MM.1S (cell line): ENCODE measurements around the gene IL1F10.

ENCODE experiments used
- EZH2phosphoT487 ChIP-seq: fragments of 300-600 bp; sonication (generic); IDR thresholded peaks from 2 replicates; pipeline ENCODE4 v1.6.1; 2018; ENCODE audit warnings: antibody characterized with exemption, low read length
- TF ChIP-seq, protein P1 (sequence below): fragments of 300-600 bp; sonication (generic); IDR thresholded peaks from 2 replicates; pipeline ENCODE4 v1.5.1; 2016; ENCODE audit warnings: antibody characterized with exemption, low read length, mixed read lengths

DNA sequence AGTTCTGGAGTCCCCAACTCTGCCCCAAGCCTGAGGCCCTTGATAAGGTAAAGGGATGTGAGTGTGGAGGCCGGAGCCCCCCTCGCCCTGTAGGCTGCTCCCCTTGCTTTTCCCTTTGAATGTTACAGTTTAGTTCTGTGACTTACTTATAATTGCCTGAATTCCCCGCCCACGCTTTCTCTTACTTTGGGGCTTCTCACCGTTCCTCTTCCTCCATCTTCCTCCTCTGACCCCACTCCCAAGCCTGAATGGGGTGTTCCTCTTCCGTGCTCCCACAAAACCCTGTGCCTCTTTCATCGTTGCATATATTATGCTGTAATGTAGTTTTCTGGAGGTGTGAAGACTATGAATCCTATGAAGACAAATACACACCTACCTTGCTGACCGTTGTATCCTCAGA lies 44.7 kb downstream of the IL1F10 start:
- TF ChIP-seq, protein P1, sequence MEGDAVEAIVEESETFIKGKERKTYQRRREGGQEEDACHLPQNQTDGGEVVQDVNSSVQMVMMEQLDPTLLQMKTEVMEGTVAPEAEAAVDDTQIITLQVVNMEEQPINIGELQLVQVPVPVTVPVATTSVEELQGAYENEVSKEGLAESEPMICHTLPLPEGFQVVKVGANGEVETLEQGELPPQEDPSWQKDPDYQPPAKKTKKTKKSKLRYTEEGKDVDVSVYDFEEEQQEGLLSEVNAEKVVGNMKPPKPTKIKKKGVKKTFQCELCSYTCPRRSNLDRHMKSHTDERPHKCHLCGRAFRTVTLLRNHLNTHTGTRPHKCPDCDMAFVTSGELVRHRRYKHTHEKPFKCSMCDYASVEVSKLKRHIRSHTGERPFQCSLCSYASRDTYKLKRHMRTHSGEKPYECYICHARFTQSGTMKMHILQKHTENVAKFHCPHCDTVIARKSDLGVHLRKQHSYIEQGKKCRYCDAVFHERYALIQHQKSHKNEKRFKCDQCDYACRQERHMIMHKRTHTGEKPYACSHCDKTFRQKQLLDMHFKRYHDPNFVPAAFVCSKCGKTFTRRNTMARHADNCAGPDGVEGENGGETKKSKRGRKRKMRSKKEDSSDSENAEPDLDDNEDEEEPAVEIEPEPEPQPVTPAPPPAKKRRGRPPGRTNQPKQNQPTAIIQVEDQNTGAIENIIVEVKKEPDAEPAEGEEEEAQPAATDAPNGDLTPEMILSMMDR, result no peak
- TF ChIP-seq EZH2phosphoT487, result no peak
